Measurements from ENCODE around the gene CRHBP. TPM values are rescaled to one million over a fixed set of nuclear protein-coding genes. Genes with fewer than 3 reads are reported as not detected.

Gene CRHBP
- total RNA-seq, 1 donor from 2014 or later = 0.51 TPM

GRCh38 chr5:77010243-77010642, 57.4 kb downstream of the CRHBP start:
- Histone ChIP-seq H2AFZ (replicated peaks) (no peak overlapping the region), H4K20me1 (ENCODE audit: low read depth) (no peaks in the 10 kb centered on the region), H3K4me2 (no peak overlapping the region)

GRCh38 chr5:77011498-77011897, 58.7 kb downstream of the CRHBP start:
- no peak overlapping the region for H3K27ac ChIP-seq
- H3K4me1 Mint-ChIP-seq = no peaks in the 10 kb centered on the region

More at GRCh38 chr5:77010243-77010642, 57.4 kb downstream of the CRHBP start:
- Histone ChIP-seq H3K9ac (no peak overlapping the region), H3K27me3 (no peaks in the 10 kb centered on the region), H3K4me3 (no peak overlapping the region), H3K4me1 (no peaks in the 10 kb centered on the region), H3K79me2 (ENCODE audit: low read depth) (no peaks in the 10 kb centered on the region), H3K36me3 (no peaks in the 10 kb centered on the region), H3K27ac (no peak overlapping the region), H3F3A (ENCODE audit: low read depth) (no peaks in the 10 kb centered on the region), H3K9me3 (ENCODE audit: low read depth) (no peaks in the 10 kb centered on the region)
- Mint-ChIP-seq H3K27me3 (ENCODE audit: insufficient read depth, low read depth) (no peaks in the 10 kb centered on the region), H3K36me3 (no peaks in the 10 kb centered on the region), H3K4me1 (no peaks in the 10 kb centered on the region), H3K27ac (no peak overlapping the region), H3K4me3 (no peak overlapping the region), H3K9me3 (peaks cover 2% of the 10 kb centered on the region)
- no peak for DNase-seq (ENCODE audit: low spot score)
- no peak for TF ChIP-seq CTCF (IDR thresholded peaks at IDR 0.05)
- TF ChIP-seq EZH2 (IDR thresholded peaks at IDR 0.05) = no peak
- no peak for TF ChIP-seq EZH2phosphoT487 (IDR thresholded peaks at IDR 0.05)

GRCh38 chr5:77012601-77013000, 59.8 kb downstream of the CRHBP start:
- Histone ChIP-seq H3F3A (ENCODE audit: low read depth) (no peaks in the 10 kb centered on the region), H4K20me1 (ENCODE audit: low read depth) (no peaks in the 10 kb centered on the region), H3K27ac (no peak overlapping the region), H3K4me3 (no peak overlapping the region), H3K9ac (no peak overlapping the region), H3K27me3 (no peaks in the 10 kb centered on the region), H3K4me2 (no peak overlapping the region), H2AFZ (replicated peaks) (no peak overlapping the region), H3K36me3 (no peaks in the 10 kb centered on the region), H3K4me1 (no peaks in the 10 kb centered on the region), H3K79me2 (ENCODE audit: low read depth) (no peaks in the 10 kb centered on the region), H3K9me3 (ENCODE audit: low read depth) (no peaks in the 10 kb centered on the region)
- Mint-ChIP-seq H3K9me3 (peaks cover 2% of the 10 kb centered on the region), H3K27ac (no peak overlapping the region), H3K27me3 (ENCODE audit: insufficient read depth, low read depth) (no peaks in the 10 kb centered on the region), H3K4me3 (no peak overlapping the region), H3K4me1 (no peaks in the 10 kb centered on the region), H3K36me3 (no peaks in the 10 kb centered on the region)
- TF ChIP-seq CTCF (IDR thresholded peaks at IDR 0.05) (no peak), EZH2 (IDR thresholded peaks at IDR 0.05) (no peak), EZH2phosphoT487 (IDR thresholded peaks at IDR 0.05) (no peak)
- DNase-seq (ENCODE audit: low spot score) = no peak

More at GRCh38 chr5:77011498-77011897, 58.7 kb downstream of the CRHBP start:
- Histone ChIP-seq H3K36me3 (no peaks in the 10 kb centered on the region), H3K79me2 (ENCODE audit: low read depth) (no peaks in the 10 kb centered on the region), H3K9me3 (ENCODE audit: low read depth) (no peaks in the 10 kb centered on the region), H3K4me1 (no peaks in the 10 kb centered on the region), H3K4me3 (no peak overlapping the region), H2AFZ (replicated peaks) (no peak overlapping the region), H3K27me3 (no peaks in the 10 kb centered on the region), H4K20me1 (ENCODE audit: low read depth) (no peaks in the 10 kb centered on the region), H3K4me2 (no peak overlapping the region), H3F3A (ENCODE audit: low read depth) (no peaks in the 10 kb centered on the region), H3K9ac (no peak overlapping the region)
- no peaks in the 10 kb centered on the region for H3K36me3 Mint-ChIP-seq
- no peak overlapping the region for H3K27ac Mint-ChIP-seq
- DNase-seq (ENCODE audit: low spot score) = no peak
- H3K27me3 Mint-ChIP-seq (ENCODE audit: insufficient read depth, low read depth) = no peaks in the 10 kb centered on the region
- no peak overlapping the region for H3K4me3 Mint-ChIP-seq
- H3K9me3 Mint-ChIP-seq = peaks cover 2% of the 10 kb centered on the region
- TF ChIP-seq EZH2phosphoT487 (IDR thresholded peaks at IDR 0.05) (no peak), EZH2 (IDR thresholded peaks at IDR 0.05) (no peak), CTCF (IDR thresholded peaks at IDR 0.05) (no peak)
